A673 (cell line): ENCODE results near the gene SPI1.

Source experiments
- CTCF ChIP-seq: fragments of 300-800, 200-600 bp; sonication (generic); conservative IDR thresholded peaks from 2 replicates; pipeline ENCODE4 v1.5.1; 2017; ENCODE audit warnings: low read depth, mild to moderate bottlenecking, antibody characterized with exemption, low read length, moderate library complexity, mixed read lengths
- EZH2 ChIP-seq: fragments of 200-600 bp; sonication (generic); IDR thresholded peaks from 2 replicates; pipeline ENCODE4 v1.6.1; 2017; ENCODE audit warnings: borderline replicate concordance, low read depth, mild to moderate bottlenecking, mixed read lengths, antibody characterized with exemption, low read length; ENCODE audit not compliant: poor library complexity, severe bottlenecking

GRCh38 chr11:47393163-47394049 lies 15.1 kb upstream of the SPI1 start:
- no peak for TF ChIP-seq CTCF
- no peak for TF ChIP-seq EZH2
